Prostate gland (tissue), 2 donors: ENCODE measurements around the gene AVPR1A.
A peak's percentile ranks its signal among the peaks of the same experiment; 100 is the strongest.

ENCODE experiments used
- POLR2A ChIP-seq: fragments of 450-650 bp; IDR thresholded peaks from one replicate; pipeline ENCODE4 v1.6.1; 2016; ENCODE audit warnings: antibody characterized with exemption, mild to moderate bottlenecking
- TF ChIP-seq, protein P1 (sequence below), 4 experiments: fragments of 200-600 bp in 2 of 4; fragments of 450-650 bp in 2 of 4; sonication (generic) in 2 of 4; IDR thresholded peaks; 1 replicate in 3 of 4; 2 replicates in 1 of 4; pipeline ENCODE4 v1.5.1; 2016 to 2019; ENCODE audit warnings: antibody characterized with exemption in 4 of 4, mild to moderate bottlenecking in 2 of 4, moderate library complexity in 2 of 4

GRCh38 chr12:63103494-63104131 lies 47.4 kb downstream of the AVPR1A start:
- TF ChIP-seq, protein P1, sequence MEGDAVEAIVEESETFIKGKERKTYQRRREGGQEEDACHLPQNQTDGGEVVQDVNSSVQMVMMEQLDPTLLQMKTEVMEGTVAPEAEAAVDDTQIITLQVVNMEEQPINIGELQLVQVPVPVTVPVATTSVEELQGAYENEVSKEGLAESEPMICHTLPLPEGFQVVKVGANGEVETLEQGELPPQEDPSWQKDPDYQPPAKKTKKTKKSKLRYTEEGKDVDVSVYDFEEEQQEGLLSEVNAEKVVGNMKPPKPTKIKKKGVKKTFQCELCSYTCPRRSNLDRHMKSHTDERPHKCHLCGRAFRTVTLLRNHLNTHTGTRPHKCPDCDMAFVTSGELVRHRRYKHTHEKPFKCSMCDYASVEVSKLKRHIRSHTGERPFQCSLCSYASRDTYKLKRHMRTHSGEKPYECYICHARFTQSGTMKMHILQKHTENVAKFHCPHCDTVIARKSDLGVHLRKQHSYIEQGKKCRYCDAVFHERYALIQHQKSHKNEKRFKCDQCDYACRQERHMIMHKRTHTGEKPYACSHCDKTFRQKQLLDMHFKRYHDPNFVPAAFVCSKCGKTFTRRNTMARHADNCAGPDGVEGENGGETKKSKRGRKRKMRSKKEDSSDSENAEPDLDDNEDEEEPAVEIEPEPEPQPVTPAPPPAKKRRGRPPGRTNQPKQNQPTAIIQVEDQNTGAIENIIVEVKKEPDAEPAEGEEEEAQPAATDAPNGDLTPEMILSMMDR (IDR thresholded peaks at IDR 0.05), result peak in 3 of 4 experiments; percentile 50 to 65 (median 58)
- TF ChIP-seq POLR2A, result no peak
